ENCODE data around the gene CABP4.
"Not testable (repeated sequence)": the region's sequence is repeated elsewhere in the genome, so short reads cannot be mapped to it uniquely, and the experiment has no call there.

The CABP4 gene

DNA sequence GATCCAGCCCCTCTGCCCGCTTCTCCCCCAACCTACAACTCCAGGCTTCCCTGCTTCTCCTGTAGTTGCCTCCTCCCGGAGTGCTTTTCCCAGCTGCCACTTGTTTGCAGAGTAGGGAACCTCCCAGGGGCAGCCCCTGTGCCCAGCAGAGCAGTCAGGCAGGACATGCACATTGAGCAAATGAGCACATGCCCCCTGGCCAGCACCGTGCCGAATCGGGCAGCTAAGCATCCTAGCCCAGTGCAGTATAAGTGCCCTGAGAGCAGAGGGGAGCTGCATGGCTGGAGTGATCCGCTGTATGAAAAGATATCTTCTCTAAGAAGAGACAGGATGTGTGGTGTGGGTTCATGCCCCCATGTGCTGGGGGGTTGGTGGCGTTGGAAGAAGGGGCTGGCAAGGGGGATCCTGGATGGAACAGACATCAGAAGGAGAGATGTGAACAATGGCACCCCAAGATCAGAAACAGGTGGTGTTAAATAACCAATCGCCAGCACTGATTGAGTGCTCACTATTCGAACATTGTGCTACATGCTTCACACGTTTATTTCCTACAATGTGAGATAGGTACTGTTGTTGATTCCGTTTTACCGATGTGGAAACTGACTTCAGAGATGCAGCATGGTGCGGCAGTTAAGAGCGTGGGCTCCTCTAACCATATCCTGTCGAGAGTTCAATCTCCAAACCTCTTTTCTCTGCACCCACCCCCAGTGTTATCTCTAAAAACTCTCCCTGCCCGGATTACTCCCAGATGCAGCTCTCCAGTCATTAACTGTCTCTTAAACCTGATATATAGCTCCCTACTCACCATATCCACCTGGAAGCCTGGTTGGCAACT is 28.9 kb downstream of the CABP4 start:
- DNase-seq, result no peak

DNA sequence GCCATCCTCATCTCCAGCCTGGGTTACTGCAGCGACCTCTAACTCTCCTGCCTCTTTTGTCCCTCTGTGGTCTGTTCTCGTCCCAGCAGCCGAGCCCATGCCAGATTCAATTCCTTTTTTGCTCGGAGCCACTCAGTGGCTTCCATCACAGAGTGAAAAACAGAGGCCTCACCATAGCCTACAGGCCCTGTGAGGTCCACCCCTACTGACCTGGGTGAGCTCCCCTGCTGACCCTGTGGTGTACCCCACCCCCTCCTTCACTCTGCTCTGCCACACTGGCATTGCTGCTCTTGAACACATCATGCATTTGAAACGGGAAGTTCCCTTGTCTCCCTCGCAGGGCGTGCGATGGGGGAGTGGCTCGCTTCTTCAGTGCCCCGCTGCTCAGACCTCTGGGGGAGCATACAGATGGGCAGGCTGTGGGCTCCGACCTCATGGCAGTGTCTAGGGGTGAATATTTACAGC is 29.7 kb downstream of the CABP4 start:
- no peak for DNase-seq

DNA sequence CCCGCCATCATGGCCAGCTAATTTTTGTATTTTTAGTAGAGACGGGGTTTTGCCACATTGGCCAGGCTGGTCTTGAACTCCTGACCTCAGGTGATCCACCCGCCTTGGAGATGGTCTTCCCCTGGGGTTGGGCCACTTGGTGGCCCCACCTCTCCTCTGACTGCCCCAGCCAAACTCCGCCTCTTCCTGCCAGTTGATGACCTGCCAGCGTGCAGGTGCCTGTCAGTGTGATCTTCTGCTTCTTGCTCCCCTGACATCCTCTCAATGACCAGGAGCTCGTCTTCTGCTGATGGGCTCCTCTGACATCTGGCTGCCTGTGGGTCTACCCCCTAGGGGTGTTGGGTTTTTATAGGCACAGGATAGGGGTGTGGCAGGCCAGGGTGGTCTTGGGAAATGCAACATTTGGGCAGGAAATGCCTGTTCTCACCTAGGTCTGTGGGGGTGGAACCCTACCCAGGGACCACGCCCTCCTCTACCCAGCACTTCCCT is 30.8 kb downstream of the CABP4 start:
- DNase-seq, result not testable (repeated sequence)

DNA sequence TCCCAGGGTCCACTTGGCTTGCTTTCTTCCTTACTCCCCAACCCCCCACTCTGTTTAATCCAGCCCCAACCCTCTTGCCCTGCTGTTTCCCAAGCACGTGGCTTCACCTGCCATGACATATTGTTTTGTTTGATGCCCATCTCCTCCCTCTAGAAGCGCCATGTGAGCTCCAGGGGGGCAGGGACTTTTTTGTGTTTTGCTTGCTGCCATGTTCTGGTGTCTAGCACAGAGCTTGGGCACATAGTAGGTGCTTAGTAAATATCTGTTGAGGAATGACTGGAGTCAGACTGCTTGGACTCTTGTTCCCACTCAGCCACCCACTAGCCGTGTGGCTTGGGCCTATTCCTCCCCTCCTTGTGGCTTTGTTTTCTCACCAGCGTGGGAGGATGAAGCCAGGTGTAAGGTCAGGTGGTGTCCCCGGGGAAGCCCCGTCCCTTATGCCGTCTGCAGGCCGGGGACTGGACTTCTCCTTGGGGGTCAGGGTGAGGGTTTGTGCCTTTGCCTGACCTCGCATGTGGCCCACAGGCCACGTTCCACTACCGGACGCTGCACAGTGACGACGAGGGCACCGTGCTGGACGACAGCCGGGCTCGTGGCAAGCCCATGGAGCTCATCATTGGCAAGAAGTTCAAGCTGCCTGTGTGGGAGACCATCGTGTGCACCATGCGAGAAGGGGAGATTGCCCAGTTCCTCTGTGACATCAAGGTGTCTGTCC is 31.5 kb downstream of the CABP4 start:
- DNase-seq, result no peak

DNA sequence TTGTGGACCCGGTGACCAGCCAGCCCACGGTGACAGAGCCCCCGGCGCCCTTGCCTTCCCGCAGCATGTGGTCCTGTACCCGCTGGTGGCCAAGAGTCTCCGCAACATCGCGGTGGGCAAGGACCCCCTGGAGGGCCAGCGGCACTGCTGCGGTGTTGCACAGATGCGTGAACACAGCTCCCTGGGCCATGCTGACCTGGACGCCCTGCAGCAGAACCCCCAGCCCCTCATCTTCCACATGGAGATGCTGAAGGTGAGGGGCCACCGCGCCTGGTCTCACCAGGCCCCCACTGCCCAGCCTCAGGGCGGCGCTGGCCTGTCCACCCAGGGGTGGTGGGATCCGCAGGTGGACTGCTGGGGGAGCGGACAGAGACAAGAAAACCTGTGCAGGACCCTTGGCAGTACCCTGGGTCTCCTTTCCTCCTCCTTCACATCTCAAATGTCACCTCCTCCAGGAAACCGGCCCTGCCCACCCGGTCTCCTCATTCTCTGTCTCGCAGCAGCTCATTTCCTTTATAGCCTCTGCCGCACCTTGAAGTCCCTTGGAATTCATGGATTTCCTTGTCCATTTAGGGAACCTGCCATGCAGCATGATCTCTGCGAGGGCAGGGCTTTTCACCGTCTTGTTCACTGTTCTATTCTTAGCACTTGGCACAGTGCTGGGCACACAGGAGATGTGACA is 34.2 kb downstream of the CABP4 start:
- DNase-seq, result peak; percentile 52

DNA sequence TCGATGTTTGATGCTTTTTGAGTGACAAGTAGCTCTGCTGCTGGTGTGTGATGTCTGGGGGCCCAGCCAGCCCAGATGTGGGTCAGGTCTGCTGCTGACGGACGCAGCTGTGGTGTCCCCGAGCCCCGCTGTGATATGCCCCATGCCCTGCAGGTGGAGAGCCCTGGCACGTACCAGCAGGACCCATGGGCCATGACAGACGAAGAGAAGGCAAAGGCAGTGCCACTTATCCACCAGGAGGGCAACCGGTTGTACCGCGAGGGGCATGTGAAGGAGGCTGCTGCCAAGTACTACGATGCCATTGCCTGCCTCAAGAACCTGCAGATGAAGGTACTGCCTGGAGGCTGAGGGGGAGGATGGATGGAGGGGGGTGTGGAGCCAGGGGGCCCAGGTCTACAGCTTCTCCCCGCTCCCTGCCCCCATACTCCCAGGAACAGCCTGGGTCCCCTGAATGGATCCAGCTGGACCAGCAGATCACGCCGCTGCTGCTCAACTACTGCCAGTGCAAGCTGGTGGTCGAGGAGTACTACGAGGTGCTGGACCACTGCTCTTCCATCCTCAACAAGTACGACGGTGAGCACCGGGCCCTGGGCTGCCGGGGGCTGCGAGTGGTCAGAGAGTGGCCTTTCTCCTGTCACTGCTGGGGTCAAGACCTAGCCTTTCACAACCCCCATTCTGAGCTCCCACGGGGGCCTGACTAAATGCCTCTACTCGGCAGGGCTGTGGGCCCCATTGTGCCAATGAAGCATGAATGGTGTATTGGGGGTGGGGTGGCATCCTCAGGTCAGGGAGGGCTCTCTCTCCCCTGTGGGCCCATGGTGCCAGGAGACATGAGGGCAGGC is 35.0 kb downstream of the CABP4 start:
- no peak for DNase-seq

DNA sequence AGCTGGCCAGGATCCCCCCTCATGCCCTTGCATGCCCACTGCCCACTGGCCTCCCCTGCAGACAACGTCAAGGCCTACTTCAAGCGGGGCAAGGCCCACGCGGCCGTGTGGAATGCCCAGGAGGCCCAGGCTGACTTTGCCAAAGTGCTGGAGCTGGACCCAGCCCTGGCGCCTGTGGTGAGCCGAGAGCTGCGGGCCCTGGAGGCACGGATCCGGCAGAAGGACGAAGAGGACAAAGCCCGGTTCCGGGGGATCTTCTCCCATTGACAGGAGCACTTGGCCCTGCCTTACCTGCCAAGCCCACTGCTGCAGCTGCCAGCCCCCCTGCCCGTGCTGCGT is 35.5 kb downstream of the CABP4 start:
- no peak for DNase-seq

DNA sequence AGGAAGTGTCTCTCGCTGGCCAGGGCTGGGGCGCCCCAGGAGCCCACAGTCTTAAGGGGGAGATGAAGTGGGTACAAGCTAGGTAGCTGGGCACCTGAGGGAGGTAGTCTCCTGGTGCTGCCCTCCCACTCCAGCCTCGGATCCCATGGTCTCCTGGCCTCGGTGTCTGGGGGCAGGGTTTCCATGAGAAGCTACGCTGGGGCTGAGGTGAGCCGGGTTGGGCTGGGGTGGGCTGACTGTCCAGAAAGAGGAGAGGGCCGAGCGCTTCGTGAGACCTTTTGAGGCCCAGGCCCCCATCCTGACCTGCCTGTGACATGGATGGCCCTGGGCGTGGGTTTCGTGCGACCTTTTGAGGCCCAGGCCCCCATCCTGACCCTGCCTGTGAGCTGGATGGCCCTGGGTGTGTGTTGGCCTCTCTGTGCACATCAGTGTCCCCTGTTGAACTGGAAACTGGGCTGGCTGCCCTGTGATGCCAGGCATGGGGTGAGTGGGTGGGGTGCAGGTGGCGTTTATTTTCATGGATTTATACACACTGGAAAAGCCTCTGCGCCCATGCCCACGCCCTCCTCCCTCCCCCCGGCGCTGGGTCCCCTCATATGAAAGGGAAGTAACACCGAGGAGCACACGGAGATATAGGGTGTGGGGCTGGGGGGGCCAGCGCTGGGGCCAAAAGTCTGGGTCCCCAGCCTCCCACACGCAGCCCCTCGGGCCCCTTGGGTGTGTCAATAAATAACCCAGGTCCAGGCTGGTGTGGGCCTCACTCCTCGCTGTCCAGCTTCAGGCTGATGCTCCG is 36.3 kb downstream of the CABP4 start:
- DNase-seq, result no peak

DNA sequence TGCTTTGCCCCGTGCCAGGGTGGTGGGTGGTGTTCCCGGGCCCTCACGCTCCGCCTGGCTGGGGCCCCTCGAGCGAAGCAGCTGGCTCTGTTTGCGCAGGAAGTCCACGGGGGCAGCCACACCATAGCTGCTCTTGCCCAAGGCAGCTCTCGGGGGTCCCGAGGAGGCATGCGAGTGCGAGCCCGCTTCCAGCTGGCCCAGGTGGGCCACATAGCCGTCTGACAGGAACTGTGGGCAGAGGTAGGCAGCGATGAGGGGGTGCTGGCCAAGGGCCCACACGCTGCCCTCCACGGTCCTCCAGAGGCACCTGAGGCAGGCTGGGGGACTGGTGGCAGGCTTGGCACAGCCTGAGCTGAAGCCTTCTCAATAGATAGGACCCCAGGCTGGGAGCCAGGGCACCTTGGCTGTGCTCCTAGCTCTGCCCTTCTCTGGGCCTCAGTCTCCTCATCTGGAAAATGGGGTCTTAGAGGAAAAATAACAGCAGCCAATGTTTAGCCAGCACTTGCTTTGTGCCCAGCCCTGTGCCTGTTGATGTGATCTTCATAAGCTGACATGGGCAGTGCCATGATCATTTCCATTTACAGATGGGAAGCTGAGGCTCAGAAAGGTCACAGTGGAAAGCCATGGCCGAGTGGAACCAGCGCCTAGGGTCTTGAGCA is 37.0 kb downstream of the CABP4 start:
- no peak for DNase-seq

DNA sequence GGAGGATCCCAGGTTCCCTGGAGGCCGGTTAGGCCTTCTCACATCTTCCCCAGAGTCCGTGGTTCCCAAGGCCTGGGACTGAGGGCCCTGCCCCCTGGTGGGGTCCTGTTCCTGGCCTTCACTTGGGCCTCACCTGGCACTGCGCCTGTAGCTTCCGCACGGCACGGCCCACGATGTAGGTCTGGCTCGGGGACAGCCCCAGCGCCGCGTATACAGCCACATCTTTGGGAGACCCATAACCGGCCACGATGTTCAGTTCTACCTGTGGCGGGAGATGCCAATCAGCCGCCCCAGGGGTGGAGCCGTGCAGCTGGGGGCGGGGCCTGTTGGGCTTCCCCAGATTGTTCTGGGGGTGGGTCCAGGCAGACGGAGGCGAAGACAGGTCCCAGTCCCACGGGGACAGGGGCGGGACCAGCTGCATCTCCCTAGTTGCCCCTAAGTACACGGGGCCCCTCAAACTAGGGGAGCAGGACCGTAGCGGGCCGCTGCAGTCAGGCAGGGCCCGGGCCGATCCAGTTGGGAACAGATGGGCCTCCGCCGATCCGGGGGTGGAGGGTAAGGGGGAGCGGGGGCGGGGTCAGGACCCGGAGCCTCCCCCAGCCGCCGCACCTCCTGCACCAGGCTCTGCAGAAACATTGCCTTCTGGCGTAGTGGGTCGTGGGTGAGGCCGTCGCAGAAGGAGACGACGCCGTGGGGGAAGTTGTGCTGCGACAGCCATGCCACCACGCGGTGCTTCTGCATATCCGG is 37.8 kb downstream of the CABP4 start:
- no peak for DNase-seq

DNA sequence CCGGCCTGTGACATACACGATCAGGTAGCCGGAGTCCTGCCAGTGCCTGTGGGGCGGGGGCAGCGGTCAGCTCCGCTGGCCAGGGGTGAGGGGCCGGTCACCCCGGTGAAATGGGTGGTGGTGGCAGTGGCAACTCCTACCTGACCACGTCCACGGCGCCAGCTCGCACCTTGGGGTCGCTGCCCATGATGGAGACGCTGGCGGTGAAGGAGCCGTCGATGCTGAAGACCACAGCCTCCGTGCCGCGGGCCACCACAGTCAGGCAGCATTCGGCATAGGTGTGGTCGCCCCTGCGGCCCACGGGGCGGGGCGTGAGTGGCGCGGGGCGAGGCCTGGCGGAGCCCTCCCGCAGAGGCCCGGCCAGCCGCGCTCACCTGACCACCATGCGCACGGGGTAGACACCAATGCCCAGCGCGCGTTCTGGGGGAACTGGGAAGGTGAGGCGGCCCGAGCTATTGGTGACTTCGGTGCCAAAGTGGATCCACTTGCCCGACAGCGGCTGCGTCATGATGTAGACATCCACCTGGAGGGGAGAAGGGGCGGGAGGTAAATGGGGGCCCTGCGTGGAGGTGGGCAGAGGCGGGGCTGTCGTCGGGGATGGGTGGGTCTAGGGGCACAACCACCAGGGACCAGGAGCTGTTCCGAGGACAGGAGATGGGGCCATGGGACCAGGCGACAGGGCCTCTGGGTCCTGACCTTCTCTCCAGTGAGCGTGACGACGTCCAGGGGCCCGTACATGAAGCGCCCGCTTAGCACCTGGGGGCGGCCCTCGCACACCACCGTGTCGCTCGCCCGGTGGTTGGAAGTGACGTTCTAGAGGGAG is 38.6 kb downstream of the CABP4 start:
- DNase-seq, result no peak

DNA sequence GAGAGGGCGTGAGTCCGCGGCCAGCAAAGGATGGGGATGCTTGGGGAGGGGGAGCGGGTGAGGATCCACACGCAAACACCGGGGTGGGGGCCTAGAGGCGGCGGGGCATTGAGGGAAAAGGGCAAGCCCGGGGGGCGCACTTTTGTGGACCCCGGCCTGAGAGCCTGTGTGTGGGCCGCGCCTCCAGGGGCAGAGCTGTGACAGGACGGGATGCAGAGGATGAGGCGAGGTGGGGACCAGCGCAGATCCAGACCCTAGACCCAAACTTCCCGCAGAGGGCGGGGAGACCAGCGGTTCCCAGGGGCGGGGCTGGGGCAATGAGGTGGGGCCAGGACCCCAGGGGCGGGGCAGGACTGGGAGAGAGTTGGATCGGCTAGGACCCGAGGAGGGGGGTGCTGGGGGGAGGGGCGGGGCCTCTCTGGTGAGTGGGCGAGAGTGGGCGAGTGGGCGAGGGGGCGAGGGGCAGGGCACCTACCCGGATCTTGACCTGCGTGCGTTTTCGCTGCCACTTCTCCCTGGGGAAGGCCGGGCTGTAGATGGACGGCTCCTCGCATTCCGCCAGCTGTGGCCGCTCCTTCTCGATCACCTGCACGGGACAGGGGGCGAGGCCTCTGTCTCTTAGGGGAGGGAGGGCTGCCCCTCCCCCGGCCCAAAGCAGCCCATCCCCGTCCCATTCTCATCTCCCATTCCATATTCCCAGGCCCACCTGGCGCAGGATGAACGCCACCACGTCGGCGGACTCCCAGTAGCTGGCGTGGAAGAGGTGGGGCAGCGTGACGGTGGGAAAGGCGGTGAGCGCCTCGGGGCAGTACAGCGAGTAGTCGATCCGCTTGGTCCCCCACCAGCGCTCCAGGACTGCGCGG is 39.4 kb downstream of the CABP4 start:
- no peak for DNase-seq

DNA sequence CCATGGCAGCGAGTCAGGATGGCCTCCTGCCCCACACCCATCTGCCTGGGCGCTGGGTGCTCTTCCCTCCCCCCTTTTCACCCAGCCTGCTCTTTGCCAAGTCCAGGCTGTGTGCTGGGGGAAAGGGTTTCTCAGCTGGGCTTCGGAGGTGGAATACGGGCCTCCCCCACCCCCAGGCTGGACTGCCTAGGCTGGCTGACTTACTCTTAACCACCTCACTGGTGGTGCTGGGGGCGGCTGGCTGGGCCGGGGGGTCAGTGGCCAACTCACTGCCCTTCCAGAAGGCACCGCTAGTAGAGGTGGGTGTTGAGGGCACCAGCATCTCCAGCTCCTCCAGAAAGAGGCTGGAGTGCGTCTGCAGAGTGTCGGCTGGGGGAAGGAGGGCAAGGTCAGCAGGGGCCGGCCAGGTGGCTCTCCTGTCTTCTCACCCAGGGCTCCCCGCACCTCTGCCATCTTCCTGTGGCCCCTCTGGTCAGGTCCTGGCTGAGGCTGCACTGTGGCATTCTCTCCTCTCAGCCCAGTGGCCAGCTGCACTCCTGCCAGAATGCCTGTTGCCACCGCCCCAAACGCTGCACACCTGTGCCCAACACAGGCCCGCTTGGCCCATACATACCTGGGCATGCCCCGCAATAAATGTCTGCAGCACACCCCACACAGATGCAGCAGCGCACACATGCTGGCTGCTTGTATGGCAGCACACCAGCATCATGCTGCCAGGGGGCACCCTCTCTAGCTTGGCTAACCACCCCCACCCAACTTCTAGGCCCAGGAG is 40.3 kb downstream of the CABP4 start:
- DNase-seq, result no peak

DNA sequence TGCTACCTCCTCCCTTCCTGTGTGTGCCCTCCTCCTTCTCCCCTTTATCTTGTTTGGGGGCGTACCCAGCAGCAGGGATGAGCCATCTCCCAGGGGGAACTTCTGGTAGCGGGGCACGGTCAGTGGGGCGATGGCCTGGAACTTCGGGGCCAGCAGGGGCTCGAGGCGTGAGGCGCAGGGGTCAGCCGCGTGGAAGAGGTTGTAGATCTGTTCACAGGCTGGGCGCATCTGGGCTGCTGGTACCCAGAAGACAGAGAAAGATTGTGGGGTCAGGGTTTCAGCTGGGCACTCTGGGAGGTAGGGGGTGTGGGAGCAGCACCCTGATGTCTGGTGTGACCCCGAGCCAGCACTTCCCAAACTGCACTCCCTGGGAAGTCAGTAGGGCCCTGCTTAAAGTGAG is 41.0 kb downstream of the CABP4 start:
- DNase-seq, result no peak

DNA sequence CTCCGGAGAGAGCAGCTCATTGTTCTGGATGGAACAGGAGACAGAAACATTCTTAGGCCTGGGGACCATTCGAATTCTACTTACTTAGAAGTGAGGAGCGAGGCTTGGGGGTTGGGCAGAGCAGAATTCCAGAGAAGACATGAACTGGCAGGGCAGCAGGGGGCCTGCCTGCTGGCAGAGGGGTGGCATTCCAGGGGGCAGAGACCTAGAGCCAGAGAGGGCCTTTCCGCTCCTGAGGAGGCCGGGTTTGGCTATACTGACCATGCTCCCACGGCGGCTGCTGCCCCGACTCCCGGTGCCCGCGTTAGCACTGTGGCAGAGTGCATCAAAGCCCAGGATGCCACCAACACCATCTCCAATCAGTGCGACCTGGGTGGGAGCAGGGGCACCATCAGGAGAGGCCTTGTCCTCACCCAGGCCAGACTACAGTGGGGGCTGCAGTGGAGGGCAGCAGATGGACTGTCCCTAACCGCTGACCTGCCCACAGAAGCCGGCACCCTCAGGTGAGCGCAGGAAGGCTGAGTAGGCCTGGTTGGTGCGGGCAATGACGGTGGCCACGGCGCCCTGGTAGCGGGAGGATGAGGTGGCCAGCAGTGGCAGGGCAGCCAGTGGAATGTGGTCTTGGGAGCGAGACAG is 42.6 kb downstream of the CABP4 start:
- no peak for DNase-seq

DNA sequence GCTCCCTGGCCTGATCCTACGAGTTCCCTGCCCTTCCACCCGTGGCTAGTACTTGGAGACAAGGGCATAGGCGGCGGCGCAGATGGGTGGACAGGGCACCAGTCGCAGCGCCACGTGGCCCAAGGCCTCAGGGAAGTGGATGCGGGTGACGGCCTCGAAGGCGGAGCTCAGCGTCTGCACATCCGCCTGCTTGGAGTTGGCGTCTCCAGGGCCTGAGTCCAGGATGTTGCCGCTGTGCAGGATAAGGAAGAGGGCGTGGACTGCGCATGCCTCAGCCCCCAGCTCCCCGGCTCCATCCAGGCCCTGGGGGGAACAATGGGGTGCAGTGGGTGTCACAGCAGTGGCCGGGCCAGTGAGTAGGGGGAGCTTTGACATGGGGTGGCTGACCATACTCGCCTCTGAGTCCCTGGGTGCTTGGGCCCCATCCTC is 43.4 kb downstream of the CABP4 start:
- DNase-seq, result no peak

DNA sequence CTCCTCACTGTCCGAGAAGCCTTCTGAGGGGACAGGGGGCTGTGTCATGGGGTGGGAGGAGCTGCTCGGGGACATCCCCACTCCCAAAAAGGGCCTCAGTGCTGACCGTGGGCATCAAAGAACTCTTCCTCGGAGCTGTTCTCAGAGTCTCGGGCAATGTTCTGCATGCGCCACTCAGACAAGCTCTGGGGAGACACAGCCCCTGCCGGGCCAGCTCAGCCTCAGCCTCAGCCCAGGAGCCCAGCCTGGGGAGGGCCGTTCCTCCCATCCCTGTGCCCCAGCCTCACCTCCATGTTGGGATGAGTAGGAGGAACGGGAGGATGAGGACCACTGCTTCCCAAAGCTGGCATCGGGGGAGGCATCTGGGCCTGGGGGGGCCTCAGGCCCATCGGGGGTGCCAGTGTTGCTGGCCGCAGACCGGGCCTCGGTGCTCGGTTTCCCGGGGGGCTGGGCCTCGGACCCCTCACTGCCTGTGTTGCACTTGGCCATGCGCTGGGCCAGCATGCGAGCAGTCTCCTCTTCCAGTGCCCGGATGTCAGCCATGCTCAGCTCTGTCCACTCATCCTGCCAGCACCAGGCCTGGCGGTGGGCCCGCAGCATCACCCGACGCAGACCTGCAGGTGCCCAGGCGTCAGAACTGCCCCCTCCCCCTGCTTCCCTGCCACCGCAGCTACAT is 44.8 kb downstream of the CABP4 start:
- no peak for DNase-seq

Measured in islet precursor cell (in vitro differentiated cells).